HG03280 (cell line): ENCODE data around the gene RPP25.

Experiments
- ATAC-seq: cut with Tn5 transposase; IDR thresholded peaks from one replicate; pipeline ENCODE4 v1.9.1; 2021; ENCODE audit warnings: mild to moderate bottlenecking, moderate library complexity; ENCODE audit not compliant: unreplicated experiment

RPP25 gene, protein sequence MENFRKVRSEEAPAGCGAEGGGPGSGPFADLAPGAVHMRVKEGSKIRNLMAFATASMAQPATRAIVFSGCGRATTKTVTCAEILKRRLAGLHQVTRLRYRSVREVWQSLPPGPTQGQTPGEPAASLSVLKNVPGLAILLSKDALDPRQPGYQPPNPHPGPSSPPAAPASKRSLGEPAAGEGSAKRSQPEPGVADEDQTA

DNA sequence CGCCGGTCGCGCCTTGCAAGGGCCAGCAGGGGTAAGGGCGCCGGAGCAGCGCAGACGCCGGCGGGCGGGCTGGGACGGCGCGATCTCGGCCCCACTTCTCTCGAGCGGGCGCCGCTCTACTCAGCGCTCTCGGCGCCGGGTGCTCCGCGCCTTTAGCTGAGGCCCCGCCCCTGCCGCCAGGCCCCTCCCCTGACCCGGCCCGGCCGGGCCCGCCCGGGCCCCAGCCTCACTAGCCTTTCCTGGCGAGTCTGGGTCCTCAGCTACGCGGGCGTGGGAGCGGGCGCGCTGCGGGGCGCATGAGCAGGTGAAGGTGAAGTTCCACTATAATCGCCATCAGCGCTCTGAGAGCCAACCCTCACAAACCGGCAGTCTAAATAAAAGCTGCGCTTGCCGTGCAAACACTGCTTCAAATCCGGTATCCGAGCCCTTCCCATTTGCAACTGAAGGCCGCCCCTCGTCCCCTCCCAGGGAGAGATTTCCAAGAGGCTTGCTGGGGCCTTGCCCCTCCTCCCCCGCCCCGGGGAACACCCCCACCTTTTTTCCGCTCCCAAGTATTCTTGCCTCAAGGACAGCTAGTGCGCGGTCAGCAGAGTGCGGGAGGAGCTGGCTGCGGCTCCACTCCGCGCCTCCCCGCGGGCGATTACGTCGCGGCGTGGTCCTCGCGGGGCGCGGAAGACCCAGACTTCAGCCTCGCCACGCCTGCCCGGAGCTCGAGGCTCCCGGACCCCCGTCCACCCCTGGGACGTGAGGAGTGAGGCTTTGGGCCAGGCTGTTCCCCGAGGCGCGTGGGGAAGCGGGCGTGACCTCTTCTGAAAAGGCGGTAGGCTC, at the start of gene RPP25:
RPP25 (minus strand) TSS at position 125 of the 828 bp plus-strand sequence. CDS start 189 bp downstream, outside the sequence.
- peak; percentile 76 for ATAC-seq

GRCh38 chr15:75002398-75002797, 45.8 kb upstream of the RPP25 start:
- no peak for ATAC-seq

DNA sequence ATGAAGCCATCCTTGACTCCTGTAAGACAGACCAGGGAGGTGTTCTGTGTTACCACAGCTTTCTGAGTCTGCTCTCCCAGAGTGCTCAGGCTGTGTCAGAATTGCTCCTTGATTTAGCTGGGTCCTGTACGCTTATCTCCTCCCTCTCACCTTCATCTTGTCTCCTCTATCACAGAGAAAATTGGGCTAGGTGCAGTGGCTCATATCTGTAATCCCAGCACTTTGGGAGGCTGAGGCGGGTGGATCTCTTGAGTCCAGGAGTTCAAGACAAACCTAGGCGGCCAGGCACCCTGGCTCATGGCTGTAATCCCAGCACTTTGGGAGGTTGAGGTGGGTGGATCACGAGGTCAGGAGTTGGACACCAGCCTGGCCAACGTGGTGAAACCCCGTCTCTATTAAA, 44.7 kb upstream of the RPP25 start:
- ATAC-seq: no peak

GRCh38 chr15:74997543-74997942, 41.0 kb upstream of the RPP25 start:
- ATAC-seq: no peak

- no peak for ATAC-seq
Observed at GRCh38 chr15:74997141-74997540, 40.6 kb upstream of the RPP25 start.

DNA sequence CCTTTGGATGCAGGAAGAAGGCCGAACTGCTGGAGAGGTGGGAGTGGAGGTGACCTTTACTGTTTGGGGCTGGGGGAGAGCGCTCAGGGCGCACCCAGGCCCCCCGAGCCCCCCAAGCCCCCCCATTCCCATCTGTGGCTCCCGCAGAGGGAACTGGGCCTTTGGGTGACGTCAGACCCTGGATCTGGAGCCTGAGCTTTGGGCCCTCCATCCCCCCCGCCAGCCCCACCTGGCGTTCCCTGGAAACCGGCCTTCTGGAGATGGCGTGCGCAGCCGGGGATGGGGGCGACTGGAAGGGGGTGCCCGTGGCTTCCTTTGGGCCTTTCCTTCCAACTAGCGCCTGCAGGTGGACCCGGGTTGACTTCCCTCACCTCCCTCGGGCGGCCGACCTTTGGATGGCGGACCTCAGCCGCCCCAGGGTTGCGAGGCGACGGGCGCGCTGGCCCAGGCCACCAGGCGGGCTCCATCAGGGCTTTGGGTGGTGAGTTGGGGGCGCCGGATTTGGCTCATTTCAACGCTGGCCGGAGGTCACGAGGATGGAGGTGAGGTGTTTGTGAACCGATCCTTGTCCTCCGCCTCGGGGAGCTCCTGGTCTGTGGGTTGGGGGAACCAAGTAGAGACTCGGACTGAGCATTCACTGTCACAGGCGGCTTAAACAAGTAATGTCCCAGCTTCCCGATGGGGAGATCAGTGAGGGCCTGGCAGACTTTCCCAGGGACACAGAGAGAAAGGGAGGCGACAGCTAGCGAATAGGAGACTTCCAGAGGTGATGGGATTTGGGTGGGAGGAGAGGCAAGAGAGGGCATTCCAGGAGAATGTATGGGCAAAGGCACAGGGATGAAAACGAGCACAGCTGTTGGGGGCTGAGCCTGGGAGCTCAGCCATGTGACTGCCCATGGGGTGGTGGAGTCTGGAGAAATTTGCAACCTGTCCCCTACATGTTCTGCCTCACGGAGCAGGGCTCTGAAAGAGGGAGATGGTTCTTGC, 39.5 kb upstream of the RPP25 start:
- no peak for ATAC-seq

DNA sequence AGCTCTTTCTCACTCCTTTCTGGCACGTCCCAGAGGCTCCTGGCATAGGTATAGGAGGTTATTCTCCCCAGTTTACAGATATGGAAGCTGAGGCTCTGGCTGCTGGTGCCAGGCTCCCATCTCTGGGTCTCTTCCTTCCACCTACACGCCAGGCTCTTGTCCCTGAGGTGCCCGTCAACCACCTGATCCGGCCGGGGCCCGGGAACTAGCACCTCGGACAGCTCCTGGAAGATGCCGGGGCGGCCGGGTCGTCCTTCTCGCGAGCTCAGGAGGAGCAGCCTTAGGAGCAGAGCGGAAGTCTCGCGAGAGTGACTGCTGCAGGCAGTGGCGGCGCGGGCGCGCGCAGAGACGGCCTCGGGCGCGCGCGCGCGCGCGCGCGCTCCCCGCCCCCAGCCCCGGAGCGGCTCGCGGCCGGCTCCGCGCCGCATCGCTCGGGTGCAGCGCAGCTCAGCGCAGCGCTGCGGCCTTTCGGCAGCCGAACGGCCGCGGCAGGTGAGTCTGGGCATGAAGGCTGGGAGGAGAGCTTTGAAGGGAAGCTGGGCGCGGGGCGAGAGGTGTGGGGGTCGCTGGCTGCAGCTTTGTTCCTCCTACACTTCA, 38.7 kb upstream of the RPP25 start, which contains the start of gene SCAMP5:
SCAMP5 (plus strand) TSS at position 382 of the 597 bp plus-strand sequence. CDS start 16,277 bp downstream, outside the sequence.
- ATAC-seq: peak; percentile 85

DNA sequence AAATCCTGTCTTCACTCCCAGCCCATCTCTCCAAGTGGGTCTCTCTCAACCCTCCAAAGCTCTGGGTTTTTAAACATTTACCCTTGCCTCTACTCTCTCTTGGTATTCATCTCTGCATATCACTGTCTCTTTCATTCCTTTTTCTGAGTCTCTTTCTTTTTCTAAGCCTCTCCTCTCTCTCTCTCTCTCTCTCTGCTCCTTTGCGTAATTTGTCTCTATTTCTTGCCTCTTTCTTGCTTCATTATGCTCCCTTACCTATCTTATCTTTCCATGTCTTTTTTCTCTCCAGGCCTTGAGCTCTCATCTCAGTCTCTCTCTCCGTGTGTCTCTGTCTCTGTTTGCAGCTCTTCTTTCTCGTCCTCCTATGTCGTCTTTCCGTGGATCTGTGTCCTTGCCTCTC, 38.1 kb upstream of the RPP25 start:
- ATAC-seq: no peak

DNA sequence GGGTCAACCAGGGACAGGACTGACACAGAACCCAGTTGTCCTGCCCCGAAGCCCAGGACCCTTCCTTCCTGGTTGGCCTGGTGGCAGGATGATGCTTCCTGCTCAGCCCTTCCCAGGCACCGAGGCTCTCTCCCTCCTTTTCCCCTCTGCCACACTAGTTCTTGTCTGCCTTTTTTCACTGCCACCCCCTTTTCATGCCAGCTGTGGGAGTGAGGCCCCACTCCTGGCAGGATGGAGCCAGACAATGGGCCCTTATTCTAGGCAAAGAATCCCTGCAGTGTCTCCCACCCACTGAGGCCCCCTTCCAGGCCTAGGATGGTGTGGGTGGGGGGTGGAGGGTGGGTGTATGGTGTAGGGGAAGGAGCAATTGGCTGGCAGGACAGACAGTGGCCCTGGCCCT, 37.7 kb upstream of the RPP25 start:
- ATAC-seq: no peak

DNA sequence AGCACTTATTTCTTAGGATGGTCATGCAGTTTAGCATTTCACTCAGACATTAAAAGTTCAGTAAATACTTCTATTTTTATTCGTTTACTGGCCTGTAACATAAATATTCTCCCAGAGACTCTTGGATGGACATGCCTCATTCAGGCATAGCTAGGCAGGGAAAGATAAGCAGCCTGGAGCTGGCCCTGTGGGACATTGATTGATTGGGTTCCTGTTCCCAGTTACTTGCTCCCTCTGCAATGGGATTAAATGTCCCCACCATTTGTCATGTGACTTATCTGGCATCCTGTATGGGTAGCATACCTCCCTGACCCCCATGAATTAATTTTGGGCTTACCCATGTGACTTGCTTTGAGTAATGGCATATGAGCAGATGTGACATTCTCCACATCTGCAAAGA, 36.0 kb upstream of the RPP25 start:
- no peak for ATAC-seq

- no peak for ATAC-seq
Observed at GRCh38 chr15:74989527-74989926, 33.0 kb upstream of the RPP25 start.

DNA sequence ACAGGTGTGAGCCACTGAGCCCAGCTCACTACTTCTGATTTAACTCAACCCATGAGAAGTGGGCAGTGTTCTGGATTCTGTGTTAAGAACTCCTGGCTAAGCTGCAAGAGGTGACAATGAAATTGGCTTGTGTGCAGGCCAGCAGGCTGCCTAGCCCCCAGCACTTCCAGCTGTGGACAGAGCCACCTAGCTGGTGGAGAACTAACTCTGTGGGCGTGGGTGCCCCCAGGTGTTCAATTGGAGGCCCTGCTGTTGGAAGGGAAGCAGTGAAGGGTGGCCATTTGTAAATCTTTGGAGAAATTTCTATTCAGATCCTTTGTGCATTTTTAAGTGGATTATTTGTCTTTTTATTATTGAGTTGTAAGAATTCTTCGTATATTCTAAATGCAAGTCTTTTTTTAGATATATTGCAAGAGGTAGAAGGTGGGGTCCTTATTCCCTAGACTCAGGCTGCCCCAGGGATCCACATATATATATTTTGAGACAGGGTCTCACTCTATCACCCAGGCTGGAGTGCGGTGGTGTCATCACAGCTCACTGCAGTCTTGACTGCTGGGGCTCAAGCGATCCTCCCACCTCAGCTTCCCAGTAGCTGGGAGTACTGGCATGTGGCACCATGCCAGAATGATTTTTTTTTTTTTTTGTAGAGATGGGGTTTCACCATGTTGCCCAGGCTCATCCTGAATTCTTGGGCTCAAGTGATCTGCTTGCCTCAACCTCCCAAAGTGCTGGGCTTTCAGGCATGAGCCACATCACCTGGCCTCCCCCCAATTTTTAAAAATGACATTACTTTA, 31.6 kb upstream of the RPP25 start:
- no peak for ATAC-seq

DNA sequence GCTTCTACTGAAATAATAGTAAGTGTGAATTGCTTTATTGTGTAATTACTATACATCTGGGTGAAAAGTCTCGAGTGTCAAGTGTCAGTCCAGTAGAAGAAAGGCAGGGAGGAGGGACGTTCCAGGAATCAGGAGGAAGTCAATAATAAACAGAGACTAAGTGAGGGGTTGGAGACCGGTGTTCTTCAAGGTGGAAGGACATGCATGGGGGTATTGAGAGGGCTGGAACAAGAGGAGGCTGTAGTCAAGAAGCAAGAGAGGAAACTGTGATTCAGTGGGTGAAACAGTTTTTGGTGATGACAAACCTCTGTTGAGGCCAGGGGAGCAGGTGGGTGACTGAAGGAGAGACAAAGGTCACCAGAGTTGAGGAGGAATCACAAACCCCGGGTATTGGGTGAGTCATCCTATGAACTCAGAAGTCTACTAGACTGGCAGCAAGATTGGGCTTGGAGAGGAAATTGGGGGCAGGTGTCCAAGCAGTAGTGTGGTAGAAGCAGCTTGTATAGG, 27.2 kb upstream of the RPP25 start:
- ATAC-seq: peak; percentile 63

- ATAC-seq: no peak
Observed at GRCh38 chr15:74982183-74982582, 25.6 kb upstream of the RPP25 start.

DNA sequence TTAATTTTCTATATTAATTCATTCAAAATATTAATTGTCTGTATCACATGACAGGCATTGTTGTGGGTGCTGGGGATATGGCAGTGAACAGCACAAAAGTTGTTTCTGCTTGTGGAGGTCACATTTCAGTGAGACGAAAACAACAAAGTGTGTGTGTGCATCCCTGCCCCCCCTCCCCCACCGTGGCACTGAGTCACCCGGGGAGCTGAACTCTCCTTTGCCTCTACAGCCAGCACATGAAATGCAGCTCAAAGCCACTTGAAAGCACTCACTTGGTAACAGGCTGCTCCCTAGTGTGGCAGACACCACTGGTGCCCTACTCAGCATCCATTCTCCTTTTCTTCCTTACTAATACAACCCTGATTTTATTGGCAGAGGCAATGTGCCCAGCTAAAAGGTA, 21.9 kb upstream of the RPP25 start:
- no peak for ATAC-seq

DNA sequence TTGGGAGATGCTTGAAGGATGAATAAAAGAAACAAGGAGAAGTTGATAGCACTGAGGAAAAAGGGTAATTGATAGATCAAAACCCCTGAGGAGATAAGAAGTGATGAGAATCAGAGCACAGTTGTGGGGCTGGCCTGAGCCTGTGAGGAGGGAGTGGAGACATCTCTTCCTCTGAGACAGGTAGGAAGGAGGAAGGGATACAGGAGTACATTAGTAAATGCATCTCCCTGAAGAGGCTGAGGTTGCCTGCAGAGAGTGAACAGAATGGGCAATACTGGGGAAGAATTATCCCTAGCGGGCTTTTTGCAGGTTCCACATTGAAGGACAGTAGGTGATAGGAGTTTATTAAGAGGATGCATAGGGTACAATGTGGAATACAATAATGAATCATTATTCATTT, 21.5 kb upstream of the RPP25 start:
- ATAC-seq: no peak

- no peak for ATAC-seq
Observed at GRCh38 chr15:74977599-74977998, 21.0 kb upstream of the RPP25 start.

- no peak for ATAC-seq
Observed at GRCh38 chr15:74976159-74976558, 19.6 kb upstream of the RPP25 start.

GRCh38 chr15:74967670-74968069, 11.1 kb upstream of the RPP25 start:
- ATAC-seq: no peak

DNA sequence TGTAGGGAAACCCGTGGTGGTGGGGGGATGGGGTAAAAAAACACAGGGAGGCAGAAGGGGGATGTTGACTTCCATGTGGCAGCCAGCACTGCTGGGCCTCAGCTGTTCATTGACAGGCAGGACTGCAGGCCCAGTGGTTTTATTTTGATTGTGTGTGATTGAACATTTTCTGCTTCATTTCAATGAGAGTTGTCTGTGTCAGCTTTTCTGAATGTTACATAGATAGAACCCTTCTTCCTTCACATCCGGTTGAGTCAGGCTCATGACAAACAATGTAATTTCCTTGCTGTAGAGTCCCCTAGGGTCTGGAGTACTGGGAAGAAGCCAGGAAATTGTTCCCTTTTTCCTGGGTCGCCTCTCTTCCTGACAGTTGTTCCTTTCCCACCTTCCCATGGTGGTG, 8.2 kb upstream of the RPP25 start:
- ATAC-seq: no peak
